Inferior parietal cortex (tissue), 1 donor: ENCODE measurements around the gene DSCAML1.

ENCODE experiments used
- DNase-seq: peaks from one replicate; pipeline ENCODE4 v3.0.0-alpha.2; 2016; ENCODE audit errors: extremely low spot score

The DSCAML1 gene, protein sequence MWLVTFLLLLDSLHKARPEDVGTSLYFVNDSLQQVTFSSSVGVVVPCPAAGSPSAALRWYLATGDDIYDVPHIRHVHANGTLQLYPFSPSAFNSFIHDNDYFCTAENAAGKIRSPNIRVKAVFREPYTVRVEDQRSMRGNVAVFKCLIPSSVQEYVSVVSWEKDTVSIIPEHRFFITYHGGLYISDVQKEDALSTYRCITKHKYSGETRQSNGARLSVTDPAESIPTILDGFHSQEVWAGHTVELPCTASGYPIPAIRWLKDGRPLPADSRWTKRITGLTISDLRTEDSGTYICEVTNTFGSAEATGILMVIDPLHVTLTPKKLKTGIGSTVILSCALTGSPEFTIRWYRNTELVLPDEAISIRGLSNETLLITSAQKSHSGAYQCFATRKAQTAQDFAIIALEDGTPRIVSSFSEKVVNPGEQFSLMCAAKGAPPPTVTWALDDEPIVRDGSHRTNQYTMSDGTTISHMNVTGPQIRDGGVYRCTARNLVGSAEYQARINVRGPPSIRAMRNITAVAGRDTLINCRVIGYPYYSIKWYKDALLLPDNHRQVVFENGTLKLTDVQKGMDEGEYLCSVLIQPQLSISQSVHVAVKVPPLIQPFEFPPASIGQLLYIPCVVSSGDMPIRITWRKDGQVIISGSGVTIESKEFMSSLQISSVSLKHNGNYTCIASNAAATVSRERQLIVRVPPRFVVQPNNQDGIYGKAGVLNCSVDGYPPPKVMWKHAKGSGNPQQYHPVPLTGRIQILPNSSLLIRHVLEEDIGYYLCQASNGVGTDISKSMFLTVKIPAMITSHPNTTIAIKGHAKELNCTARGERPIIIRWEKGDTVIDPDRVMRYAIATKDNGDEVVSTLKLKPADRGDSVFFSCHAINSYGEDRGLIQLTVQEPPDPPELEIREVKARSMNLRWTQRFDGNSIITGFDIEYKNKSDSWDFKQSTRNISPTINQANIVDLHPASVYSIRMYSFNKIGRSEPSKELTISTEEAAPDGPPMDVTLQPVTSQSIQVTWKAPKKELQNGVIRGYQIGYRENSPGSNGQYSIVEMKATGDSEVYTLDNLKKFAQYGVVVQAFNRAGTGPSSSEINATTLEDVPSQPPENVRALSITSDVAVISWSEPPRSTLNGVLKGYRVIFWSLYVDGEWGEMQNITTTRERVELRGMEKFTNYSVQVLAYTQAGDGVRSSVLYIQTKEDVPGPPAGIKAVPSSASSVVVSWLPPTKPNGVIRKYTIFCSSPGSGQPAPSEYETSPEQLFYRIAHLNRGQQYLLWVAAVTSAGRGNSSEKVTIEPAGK (N-terminal part only)

DNA sequence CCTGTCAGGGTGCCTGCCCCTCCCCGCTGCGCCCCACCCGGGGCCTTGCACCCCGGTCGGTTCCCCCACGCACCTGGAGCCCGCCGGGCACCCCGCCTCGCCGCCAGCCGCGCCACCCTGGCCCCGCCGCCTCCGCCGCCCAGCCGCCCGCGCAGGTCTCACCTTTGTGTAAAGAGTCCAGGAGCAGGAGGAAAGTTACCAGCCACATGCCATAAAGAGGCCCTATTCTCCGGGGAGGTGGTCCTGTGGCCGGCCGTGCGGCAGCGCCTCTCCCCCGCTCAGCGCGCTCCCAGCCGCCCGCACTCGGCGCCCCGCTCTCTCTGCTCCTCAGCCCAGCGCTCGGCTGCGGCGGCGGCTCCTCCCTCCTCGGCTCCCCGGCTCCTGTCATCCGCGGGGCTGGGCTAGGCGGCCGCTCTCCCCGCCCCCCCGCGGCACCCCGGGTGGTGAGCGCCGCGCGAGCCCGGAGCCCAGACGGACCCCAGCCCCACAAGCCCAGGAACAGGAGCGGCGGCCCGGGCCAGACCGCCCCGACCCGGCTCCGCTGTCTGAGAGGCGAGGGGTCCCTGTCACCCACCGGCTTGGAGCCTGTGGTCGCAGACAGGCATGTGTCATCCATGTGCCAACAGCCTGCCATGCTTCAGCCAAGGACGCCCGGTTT lies at the start of gene DSCAML1:
DSCAML1 (minus strand) TSS at position 345 of the 658 bp plus-strand sequence; CDS start at position 208, 137 bp downstream.
- no peak for DNase-seq

DNA sequence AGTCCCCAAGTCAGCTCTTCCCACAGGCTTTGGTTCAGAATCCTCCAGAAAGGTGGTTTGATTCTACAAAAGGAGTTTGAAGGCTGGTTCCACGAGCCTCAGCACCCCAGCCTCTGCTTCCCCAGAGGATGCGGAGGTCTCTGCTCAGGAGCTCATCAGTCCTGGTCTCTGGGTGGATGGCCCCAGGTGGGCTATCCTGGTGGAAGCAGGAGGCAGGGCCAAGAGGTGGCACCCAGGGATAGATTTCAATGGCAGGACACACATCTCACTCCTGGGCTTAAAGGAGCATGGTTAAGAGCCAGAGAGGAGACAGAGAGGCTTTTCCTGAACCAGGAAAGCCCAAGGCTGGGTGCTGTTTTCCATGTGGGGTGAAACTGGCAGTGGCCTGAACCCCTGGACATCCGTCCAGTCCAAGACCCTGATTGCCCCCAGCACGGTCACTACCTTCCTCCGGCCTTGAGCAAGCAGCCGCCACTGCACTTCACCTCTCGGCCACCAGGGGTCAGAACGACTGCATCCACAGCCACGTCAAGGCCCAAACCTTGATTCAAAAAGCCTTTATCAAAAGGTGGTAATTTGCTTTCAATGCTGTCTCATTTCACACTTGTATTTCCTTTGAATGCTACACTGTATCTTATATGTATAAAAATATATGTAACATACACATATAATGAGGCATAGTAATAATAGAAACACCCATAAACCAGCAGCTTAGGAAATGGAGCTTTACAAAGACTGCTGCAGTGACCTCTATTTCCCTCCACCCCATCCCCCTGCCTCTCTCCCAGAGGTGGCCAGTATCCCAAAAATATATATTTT lies 46.9 kb upstream of the DSCAML1 start:
- peak; percentile 77 for DNase-seq

DNA sequence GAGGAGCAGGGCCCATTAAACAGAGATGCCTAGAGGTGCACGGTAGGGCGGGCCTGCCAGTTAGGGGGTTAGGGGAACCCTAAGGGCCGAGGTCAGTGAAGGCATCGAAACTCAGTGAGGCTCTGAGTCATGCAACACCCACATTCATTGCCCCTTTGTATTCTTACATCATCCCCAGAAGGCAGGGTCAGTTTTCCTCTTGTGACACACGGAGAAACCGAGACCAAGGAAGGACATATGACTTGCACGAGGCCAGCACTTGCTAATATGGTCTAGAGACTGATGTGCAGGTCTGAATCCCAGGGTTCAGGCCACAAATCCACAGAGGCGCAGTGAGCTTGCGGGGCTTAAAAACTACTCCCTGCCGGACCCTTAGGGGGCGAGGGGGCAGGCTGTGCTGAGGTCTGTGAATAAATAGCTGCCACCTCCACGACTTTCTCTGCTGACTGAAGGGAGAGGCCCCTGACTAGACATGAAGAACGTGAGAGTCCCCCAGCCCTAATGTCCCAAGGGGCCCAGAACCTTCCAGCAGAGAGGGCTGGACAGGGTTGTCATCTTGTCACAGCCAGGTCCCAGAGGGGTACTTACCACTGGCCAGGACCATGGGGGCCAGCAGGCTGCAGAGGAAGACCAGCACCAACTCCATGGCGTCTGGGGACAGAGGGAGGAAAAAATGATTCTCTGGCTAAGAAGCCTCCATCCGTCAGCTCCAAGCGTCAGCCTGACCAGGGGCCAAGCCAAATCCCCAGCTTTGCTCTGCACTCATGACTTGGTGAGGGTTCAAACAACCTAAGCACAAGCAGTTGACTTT lies 45.3 kb upstream of the DSCAML1 start:
- no peak for DNase-seq

DNA sequence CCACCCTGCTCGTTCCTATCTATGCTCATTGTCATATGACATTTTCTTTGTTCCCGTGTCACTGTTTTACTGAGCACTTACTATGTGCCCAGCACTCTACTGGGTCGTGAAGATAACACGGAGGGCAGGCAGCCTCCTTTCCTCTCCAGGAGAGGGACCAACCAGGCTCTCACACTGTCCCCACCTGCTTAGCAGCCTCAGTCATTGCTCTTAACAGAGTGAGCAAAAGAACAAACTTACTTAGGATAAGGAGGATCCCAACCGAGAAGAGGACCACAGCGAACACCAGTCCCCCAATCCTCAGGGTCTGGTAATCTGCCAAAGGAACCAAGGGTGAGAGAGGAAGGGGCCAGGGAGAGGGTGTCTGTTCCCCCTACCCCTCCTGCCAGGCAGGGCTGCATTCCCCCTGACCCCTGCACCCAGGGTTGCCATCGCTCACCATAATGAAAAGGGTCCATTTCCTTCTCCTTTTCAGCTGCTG lies 44.6 kb upstream of the DSCAML1 start:
- DNase-seq = no peak

DNA sequence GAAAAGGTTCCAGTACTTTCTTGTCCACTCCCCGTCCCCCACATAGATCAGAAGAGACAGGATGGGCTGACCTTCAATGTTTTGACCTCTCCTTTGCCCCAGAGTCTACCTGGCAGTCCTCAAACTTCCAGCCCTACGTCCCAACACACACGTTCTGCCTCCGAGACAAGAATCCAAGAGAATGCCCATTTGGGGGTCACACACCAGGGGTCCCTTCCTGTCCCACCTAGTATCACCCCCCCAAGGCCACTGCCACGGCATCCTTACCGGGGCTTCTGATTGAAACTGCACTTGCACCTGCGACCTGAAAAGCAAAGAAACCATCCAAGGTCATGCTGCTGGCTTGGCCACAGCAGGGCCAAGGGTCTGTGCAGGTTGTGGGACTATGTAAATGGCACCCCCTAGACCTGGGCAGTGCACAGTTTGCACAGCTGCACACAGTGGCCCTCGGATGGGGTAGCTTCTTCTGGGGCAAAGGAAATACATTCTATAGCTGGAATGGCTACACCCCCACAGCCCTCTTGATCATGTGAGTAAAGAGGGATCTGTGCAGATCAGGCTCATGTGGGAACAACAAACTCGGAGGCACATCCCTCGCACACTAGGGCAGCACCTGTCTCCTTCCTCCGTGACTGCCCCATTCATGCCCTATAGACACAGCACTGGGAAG lies 44.0 kb upstream of the DSCAML1 start:
- DNase-seq = no peak

DNA sequence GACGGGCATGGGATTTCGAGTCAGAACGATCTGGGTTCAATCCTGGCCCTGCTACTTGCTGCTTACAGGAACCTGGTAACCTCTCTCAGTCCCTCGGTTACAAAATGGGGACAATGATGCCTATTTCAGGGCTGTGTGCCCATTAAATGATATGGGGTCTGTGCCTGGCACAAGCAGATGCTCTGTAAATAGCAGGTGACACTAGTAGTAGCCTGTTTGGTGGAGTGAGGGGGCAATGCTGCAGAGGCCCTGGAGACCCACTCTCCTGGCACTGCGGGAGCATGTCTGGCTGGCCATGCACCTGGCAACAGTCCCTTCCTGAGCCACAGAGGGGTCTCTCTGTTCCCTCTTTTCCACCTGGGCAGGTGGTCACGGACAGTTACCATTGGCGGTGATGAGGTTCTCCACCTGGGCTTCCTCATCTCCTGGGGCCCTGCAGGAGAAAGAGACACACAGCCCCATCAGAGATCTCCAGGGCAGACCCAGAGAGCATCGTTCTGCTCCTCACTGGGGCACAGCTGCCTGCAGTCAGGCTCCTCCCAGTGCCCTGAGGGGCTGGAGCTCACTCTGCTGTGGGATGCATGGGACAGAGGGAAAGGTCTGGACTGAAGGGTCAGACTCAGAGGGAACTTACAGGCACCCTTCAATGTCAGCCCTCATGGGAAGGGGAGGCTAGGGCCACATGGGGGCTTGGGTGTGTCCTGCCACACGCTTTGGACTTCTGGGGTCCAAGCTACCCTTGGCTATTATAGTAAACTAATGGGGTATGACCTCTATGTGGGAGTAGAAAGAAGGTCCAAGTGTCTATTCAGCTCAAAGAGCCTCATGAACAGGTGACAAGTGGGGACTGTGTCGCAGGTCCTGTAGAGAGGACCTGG lies 43.2 kb upstream of the DSCAML1 start:
- no peak for DNase-seq

DNA sequence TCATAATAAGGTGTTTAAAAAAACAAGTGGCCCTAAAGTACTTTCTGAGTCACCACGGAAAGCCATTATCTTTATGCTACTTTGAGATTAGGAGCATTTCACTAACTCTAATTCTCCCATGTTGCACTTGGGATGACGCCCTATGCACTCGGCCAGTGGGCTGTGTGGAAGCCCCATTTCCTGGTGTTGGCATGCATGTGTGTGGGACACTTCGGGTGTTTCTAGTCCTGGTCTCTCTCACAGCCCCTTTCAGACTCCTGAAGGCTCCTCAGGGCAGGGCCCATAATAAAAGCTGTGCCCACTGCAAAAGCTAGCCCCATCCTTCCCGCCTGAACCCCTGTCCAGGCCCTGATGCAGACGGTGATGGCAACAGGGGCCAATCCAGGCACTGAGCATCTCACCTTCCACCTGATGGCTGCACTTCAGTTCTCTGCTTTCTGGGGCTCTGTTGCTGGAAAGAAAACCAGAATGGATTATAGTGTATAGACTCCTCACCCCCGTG lies 42.4 kb upstream of the DSCAML1 start:
- no peak for DNase-seq

DNA sequence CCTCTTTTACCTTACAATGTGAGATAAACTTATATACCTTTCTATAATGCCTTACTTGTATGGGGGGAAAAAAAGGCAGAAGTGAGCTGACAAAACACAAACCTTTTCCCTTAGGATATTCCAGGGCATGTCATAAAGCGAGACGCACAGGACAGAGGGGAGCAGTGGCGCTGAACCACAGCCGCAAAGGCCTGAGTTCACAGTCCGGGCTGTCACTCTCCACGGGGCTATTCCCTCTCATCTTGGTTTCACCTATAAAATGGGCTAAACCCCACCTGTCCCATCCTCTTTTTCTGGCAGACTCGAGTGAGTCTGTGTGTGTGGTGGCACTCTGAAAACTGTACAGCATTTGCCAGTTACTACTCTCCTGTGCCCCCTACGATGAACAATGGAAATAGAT lies 41.9 kb upstream of the DSCAML1 start:
- DNase-seq = no peak

DNA sequence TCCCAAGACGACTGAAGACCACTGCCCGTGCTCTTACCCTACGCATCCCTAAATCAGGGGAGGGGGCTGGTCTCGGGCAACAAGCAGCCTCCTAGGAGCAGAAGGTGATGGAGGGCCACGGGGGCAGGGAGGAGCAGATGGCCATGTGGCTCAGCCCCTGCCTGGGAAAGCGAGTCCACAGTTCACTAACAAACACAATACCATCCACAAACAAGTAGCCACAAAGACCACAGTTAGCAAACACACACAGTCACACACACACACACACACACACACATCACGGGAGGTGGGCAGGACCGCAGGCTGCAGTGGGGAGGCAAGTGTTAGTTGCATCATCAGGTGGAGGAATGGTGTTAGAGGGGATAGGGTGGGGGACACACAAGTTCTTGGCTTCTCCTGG lies 40.8 kb upstream of the DSCAML1 start:
- DNase-seq = no peak

DNA sequence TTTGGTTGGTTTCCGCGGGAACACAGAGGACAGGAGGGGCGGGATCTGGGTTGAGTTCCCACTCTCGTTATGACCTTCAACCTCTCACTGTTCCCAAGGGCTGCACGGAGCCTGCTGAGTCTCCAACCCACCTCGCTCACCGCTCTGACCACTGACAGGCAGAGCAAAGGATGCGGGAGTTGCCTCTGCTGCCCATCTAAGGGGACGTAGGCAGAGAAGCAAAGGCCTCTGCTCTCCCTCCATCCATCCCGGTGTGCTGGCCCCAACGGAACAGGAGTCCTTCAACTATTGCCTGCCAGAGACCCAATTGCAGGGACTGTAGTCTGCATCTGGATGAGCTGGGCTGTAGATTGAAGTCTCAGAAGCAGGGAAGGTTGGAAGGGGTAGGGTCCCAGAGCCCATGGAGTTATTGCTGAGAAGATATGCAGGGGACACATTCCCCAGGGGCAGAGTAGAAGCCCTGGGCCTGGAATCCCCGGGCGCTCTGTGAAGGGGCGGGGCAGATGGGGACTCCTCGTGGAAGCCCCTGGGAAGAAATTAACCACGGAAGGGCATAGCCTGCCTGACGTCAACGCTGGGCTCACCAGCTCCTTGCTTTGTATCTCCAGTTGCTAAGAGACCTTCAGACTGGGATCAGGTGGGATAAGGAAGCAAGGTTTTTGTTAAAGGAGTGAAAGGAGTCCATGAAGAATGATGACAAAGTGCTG lies 40.2 kb upstream of the DSCAML1 start:
- no peak for DNase-seq

DNA sequence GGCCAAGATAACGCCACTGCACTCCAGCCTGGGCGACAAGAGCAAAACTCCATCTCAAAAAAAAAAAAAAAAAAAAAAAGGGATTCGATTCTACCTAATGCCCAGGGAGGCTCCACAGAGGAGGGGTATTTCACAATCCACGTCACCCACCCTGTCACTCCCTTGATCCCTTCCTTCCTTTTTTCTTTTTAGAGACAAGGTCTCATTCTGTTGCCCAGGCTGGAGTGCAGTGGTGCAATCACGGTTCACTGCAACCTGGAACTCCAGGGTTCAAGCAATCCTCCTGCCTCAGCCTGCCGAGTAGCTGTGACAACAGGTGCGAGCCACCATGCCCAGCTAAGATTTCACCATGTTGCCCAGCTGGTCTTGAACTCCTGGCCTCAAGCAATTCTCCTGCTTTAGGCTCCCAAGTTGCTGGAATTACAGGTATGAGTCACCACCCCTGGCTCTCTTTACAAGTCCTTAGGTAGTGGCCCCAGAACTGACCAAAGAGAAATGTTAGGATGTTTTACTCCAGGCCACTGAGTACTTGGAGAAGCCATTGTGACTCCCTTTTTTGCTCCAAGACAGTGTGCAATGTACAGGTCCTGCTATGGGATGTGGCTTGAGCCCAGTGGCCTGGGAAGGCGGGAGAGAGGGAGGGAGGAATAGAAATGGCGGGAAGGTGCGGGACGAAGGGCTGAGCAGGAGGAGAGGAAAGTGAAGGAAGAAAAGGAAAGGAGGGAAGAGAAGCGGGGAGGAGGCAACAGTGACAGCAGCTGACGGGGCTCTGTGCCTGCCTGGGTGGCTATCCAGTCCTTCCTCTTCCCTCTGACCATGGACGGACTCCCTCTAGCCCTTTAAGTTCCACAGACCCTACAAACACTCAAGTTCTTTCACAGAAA lies 39.3 kb upstream of the DSCAML1 start:
- no peak for DNase-seq

DNA sequence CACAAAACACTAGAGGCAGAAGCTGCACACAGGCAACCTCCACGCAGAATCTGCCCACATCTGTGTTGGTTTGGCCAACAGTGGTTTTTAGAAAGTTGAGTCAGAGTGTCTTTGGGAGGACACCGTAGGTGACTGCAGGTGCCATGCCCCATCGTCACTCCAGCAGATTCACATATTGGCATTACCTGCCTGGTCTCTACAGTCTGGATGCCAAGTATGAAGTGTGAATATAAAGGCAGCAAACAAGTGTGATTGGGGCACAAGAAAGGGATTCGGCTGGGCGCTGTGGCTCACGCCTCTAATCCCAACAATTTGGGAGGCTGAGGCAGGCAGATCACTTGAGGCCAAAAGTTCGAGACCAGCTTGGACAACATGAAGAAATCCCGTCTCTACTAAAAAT lies 38.6 kb upstream of the DSCAML1 start:
- DNase-seq = no peak

DNA sequence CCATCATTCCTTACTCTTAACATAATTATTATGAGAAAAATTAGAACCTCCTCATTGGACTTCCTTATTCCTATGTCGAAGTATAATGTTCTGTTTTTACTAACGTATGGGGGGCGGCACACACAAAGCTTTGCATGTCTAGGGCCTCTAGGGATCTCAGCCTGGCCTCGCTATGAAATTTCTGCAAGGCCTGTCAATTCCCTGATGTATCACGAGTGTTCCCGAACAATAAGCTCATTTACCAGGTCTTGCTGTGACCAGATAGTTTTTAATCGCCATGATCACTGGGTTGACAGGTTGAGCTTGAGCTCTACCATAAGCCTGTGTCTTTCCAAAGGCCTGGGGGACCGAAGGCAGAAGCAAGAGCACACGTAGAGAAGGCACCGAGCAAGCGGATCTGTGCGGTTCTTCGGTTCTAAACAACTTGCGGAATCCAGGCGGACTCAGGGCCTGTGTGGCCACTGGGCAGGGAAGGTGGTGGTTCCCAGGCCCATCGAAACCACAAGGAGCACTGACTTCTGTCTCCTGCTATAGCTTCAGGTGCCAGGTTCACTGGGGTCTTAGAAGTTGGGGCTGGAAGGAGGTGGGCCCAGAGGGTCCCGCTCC lies 37.9 kb upstream of the DSCAML1 start:
- no peak for DNase-seq

DNA sequence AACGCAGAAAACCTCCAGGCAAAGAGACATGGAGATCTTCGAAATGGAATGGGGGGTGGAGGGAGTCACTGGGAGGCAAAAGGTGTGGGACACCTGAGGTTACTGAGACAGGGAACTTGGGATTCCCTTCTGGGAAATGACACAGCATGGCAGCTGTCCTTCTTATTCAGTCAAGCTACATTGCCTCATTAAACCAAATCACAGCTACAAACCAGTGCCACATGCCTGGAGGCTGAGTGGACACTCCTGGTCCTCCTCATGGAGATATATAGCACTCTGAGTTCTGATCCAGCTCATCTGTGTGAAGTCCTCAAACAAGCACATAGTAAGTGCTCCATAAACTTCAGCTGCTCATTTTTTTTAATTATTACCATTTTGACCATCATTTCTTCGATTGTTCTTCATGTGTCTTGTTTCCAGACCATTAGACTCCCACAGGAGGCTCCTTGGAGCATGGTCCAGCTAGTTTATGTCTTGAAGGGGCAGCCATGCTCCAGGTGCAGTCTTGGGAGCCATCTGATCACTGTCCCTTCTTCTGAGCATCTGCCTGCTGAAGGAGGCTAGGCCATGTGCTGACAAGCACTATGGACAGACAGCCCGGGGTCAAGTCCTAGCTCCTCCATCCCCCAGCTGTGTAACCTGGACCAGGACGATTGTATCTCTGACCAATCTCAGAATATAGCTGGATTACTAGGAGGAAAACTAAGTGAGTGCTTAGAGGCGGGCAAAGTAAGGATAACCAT lies 37.2 kb upstream of the DSCAML1 start:
- DNase-seq = no peak

DNA sequence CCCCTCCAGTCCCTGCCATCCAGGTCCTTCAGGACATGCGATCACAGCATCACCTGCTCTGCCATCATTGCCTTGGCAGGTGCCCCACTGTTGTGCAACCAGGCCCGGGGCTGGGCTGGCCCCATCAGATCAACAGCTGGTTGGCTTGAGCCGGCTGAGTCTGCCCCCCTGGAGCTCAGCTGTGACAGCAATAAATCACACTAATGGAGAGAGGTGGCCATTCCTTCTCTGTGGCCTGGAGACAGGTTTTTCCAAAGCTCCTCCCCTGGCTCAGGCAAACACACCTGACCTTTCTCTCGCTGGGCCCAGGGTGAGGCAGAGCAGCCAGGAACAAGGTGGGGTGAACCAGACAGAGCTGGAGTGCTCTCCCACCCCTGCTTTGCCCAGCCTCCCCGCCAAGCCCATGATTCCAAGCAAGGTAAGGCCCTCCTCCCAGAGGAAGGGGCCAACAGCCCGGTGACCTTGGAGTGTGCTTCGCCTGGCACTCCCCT lies 36.4 kb upstream of the DSCAML1 start:
- no peak for DNase-seq
